Activated CD4-positive, CD25-positive, alpha-beta regulatory T cell treated with anti-CD3 and anti-CD28 coated beads, Interleukin-2, amount 50 U/mL, for 16 hours (primary cell): Measurements from ENCODE around the gene CCL4L2.
"Not testable (repeated sequence)": the region's sequence is repeated elsewhere in the genome, so short reads cannot be mapped to it uniquely, and the experiment has no call there.

Source experiments
- DNase-seq: peaks from one replicate; pipeline ENCODE4 v3.0.0-alpha.2; 2020; ENCODE audit warnings: low read depth, low spot score

CCL4L2 gene

DNA sequence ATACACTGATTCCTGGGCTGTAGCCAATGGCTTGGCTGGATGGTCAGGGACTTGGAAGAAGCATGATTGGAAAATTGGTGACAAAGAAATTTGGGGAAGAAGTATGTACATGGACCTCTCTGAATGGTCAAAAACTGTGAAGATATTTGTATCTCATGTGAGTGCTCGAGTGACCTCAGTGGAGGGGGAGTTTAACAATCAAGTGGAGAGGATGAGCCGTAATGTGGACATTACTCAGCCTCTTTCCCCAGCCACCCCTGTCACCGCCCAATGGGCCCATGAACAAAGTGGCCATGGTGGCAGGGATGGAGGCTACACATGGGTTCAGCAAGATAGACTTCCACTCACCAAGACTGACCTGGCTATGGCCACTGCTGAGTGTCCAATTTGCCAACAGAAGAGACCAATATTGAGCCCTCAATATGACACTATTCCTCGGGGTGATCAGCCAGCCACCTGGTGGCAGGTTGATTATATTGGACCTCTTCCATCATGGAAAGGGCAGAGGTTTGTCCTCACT lies 10.8 kb downstream of the CCL4L2 start:
- DNase-seq, result not testable (repeated sequence)

DNA sequence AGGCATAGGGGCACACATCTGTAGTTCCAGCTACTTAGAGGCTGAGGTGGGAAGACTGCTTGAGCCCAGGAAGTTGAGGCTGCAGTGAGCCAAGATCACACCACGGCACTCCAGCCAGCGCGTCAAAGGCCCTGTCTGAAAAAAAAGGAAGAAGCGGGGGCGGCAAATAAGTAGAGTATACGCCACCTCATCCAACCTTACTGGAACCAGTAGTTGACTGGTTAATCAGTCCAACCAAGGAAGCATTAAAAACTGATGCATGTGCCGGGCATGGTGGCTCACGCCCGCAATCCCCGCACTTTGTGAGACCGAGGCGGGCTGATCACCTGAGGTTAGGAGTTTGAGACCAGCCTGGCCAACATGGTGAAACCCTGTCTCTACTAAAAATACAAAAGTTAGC lies 12.1 kb downstream of the CCL4L2 start:
- DNase-seq, result not testable (repeated sequence)

DNA sequence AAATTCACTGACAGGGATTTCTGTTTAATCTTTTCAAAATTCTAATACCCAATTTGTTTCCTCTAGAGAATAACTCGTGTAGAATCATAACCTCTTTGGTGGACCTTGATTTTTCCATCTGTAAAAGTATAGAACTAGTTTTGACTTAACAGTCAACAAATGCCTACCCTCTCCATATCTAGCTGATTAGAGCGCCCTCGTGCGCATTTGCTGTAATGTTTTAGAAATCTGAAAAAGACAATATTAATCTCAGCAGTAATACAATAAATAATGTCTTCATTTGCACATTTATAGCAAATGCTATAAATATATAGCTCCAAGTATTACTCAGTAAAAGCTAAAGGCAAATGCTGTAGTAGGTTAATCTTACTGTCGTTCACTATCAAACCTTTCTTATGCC lies 18.8 kb downstream of the CCL4L2 start:
- not testable (repeated sequence) for DNase-seq

DNA sequence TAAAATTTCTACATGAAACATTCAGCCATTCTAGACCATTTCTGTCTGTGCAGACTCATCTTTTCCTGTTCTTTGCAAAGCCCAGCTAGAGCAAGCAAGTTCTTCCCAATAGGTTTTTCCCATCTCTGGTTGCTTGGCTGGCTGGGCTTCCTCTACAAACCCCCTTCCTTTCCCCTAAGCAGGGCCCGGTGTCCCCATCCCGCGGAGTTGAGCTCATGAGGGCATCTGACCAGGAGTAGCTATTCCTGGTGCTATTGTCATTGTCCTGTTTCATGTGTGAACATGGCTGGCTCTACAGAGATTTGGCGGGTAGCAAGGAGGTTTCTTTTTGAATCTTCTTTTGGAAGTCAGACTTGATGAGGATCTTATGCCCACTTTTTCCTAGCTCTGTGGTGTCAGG lies 31.2 kb downstream of the CCL4L2 start:
- not testable (repeated sequence) for DNase-seq
